MCF 10A (cell line): ENCODE data around the gene PABPN1. TPM values are rescaled to one million over a fixed set of nuclear protein-coding genes. Genes with fewer than 3 reads are reported as not detected.

Experiments used
- BruUV-seq: library from RNA; stranded (reverse); fragments of 400-500 nt; replicated peaks from 2 replicates; lab custom pipeline; 2021; lab: Mats Ljungman, UMichigan
- CTCF ChIA-PET: fragments of 300-600 bp; sonication (Branson Sonifier 250); formaldehyde crosslinking; extraction: SDS; loops from one replicate; lab custom pipeline; 2021; ENCODE audit warnings: antibody characterized with exemption, inconsistent platforms; lab: Yijun Ruan, JAX
- POLR2A ChIA-PET: fragments of 300-600, 350-650 bp; sonication (Branson Sonifier 250); formaldehyde crosslinking; extraction: SDS; loops from one replicate; lab custom pipeline; 2020; ENCODE audit warnings: antibody characterized with exemption, inconsistent platforms; lab: Yijun Ruan, JAX
- DNase-seq: peaks from one replicate; pipeline ENCODE4 v3.0.0-alpha.2; 2018; ENCODE audit not compliant: unreplicated experiment
- H3K27ac Mint-ChIP-seq: one replicate; pipeline ENCODE4 v1.8.0; 2022; ENCODE audit warnings: mild to moderate bottlenecking, low read depth, mixed read lengths; ENCODE audit not compliant: unreplicated experiment
- H3K27me3 Mint-ChIP-seq: one replicate; pipeline ENCODE4 v1.8.0; 2022; ENCODE audit warnings: mixed read lengths; ENCODE audit not compliant: insufficient read depth, unreplicated experiment
- H3K36me3 Mint-ChIP-seq: one replicate; pipeline ENCODE4 v1.8.0; 2022; ENCODE audit warnings: mild to moderate bottlenecking, moderate library complexity, mixed read lengths; ENCODE audit not compliant: insufficient read depth, unreplicated experiment
- H3K4me1 Mint-ChIP-seq: one replicate; pipeline ENCODE4 v1.8.0; 2022; ENCODE audit warnings: mixed read lengths; ENCODE audit not compliant: insufficient read depth, unreplicated experiment
- H3K4me3 Mint-ChIP-seq: one replicate; pipeline ENCODE4 v1.8.0; 2022; ENCODE audit warnings: mild to moderate bottlenecking, moderate library complexity, mixed read lengths; ENCODE audit not compliant: unreplicated experiment
- H3K9me3 Mint-ChIP-seq: one replicate; pipeline ENCODE4 v1.8.0; 2022; ENCODE audit warnings: mixed read lengths; ENCODE audit not compliant: unreplicated experiment
- intact Hi-C: fragments of 100-400 bp; cut with micrococcal nuclease; formaldehyde crosslinking; loops from 2 replicates; pipeline ENCODE4 v1.14.1; 2022
- total RNA-seq: library from RNA; stranded (reverse); gene quantifications from 2 replicates; pipeline ENCODE4 v1.2.3, GENCODE V29; 2022
- TF ChIP-seq, protein P1 (sequence below): fragments of 200-600 bp; IDR thresholded peaks from one replicate; pipeline ENCODE4 v1.8.0; 2022; ENCODE audit warnings: antibody characterized with exemption, mild to moderate bottlenecking; ENCODE audit not compliant: unreplicated experiment

Gene PABPN1
- total RNA-seq, 1 experiment from 2014 or later = 153 TPM

DNA sequence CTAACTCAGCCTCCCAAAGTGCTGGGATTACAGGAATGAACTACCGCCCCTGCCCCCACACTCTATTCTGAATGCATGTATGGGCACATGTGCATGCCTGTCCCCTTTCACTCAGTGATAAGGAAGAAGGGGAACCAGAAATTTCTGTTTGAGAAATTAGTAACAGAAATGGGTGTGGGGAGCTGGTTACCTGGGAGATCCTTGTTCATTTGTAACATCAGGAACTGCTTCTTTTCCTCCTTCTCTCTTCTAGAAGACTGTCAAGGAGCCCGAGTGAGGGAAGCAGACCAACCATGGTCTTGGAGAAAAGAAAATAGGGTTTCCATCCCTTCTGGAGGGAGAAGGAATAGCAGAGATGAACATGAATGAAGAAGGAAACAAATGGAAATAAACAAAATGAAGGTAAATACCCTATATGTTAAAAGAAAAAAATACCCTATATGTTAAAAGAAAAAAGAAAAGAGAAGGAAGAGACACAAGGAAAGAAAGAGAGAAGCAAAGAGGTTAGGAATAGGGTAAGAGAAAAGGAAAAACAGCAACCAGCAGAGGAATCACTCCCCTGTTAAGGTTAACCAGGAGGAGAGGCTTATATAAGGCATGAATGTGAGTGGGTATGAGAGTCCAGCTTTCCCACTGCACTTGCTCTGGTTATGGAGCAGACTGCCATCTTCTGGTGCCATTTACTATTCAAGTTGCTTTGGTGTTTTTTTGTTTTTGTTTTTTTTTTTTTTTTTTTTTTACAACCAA, 21.9 kb upstream of the PABPN1 start:
- DNase-seq = peak; percentile 55
- no peaks in the 10 kb centered on the region for H3K9me3 Mint-ChIP-seq
- H3K4me1 Mint-ChIP-seq = peaks cover 25% of the 10 kb centered on the region
- POLR2A ChIA-PET = interaction anchor here (0.6 to 14.7 kb wide), 6 partner anchors 13 to 267 kb away, joined by 3 to 339 read pairs (median 18); partner anchors contain the start of genes HOMEZ and PABPN1
- no peaks in the 10 kb centered on the region for H3K27me3 Mint-ChIP-seq
- TF ChIP-seq, protein P1, sequence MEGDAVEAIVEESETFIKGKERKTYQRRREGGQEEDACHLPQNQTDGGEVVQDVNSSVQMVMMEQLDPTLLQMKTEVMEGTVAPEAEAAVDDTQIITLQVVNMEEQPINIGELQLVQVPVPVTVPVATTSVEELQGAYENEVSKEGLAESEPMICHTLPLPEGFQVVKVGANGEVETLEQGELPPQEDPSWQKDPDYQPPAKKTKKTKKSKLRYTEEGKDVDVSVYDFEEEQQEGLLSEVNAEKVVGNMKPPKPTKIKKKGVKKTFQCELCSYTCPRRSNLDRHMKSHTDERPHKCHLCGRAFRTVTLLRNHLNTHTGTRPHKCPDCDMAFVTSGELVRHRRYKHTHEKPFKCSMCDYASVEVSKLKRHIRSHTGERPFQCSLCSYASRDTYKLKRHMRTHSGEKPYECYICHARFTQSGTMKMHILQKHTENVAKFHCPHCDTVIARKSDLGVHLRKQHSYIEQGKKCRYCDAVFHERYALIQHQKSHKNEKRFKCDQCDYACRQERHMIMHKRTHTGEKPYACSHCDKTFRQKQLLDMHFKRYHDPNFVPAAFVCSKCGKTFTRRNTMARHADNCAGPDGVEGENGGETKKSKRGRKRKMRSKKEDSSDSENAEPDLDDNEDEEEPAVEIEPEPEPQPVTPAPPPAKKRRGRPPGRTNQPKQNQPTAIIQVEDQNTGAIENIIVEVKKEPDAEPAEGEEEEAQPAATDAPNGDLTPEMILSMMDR = no peak
- CTCF ChIA-PET = interaction anchor here (0.5 to 6.4 kb wide), 12 partner anchors 8 to 247 kb away, joined by 3 to 49 read pairs (median 4); partner anchors contain the start of genes HOMEZ and PABPN1
- BruUV-seq = no TSS peak
- intact Hi-C loops = loop anchor here (1.0 kb wide), 2 partner anchors 34 to 179 kb away; no protein-coding TSS in a partner anchor
- H3K36me3 Mint-ChIP-seq = peaks cover 5% of the 10 kb centered on the region
- H3K27ac Mint-ChIP-seq = peak overlapping the region; percentile 97
- peak overlapping the region; percentile 95 for H3K4me3 Mint-ChIP-seq

DNA sequence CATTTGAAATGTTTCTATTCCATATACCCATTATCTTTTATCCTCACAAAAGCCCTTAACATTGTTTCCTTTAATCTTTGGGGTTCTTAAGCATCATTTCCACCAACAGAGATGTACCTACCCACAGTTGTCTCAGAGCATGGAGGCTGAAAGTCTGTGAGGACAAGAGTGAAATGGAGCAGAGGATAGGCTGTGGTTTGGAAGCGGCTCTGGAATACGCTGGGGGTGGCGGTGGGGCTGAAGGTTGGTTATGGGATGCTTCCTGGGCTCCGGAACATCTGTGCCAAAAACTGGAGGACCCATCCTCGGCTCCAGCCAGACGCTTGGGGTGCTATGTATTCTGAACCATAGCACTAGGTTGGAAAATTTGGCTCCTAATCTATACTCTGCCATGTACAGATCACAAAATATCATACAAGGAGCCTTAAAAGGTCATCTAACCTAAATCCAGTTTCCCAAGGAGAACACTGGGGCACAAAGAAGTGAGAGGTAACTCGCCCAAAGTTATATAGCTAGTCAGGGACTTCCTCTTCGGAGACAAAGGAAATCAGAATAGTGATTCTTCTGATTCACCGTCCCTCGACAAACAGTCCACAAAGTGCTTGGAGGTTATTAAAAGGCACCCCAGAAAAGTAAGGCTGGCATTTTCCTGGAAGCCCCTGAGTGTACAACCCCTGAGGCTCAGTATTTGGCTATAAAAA, 21.1 kb upstream of the PABPN1 start:
- Mint-ChIP-seq H3K4me3 (peak overlapping the region; percentile 95), H3K9me3 (no peaks in the 10 kb centered on the region), H3K27me3 (no peaks in the 10 kb centered on the region), H3K27ac (peak overlapping the region; percentile 97), H3K4me1 (peaks cover 25% of the 10 kb centered on the region), H3K36me3 (peaks cover 10% of the 10 kb centered on the region)
- POLR2A ChIA-PET = interaction anchor here (0.6 to 14.7 kb wide), 10 partner anchors 9 to 814 kb away, joined by 3 to 339 read pairs (median 22); partner anchors contain the start of genes ACIN1, C14orf119, HOMEZ and PABPN1
- no TSS peak for BruUV-seq
- intact Hi-C loops = loop anchor here (1.0 kb wide), 2 partner anchors 35 to 180 kb away; no protein-coding TSS in a partner anchor
- TF ChIP-seq, protein P1 = no peak
- CTCF ChIA-PET = interaction anchor here (0.6 to 6.4 kb wide), 27 partner anchors 9 to 1008 kb away, joined by 3 to 49 read pairs (median 4); partner anchors contain the start of genes ACIN1, CIDEB, HOMEZ and PABPN1
- DNase-seq = no peak

DNA sequence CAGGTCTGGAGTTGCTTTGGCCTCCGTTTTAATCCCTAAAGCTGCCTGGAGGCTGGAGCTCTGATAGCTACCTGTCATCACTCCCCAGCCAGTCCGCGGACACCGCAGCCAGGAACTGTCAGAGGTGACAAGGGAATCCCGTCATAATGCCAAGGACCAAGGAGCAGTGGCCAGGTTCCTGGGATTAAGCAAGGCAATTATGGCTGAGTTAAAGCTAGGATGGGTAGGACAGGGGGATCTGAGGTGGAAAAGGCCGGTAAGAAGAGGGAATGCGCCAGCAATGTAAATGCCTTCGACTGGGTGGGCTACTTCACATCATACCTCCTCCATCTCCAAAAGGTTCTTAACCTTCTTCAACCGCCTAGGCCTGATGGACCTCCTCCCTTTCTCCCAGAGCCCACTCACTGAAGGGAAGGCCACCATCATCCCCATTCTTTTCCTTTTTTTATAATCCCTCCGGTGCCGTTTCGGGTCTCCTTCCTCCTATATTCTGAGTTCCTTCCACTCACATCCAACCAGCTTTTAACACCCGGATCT, 20.5 kb upstream of the PABPN1 start:
- peaks cover 10% of the 10 kb centered on the region for H3K36me3 Mint-ChIP-seq
- no peaks in the 10 kb centered on the region for H3K9me3 Mint-ChIP-seq
- CTCF ChIA-PET = interaction anchor here (0.6 to 6.4 kb wide), 23 partner anchors 10 to 1007 kb away, joined by 3 to 49 read pairs (median 4); partner anchors contain the start of genes ACIN1, CIDEB, HOMEZ and PABPN1
- H3K27me3 Mint-ChIP-seq = no peaks in the 10 kb centered on the region
- DNase-seq = peak; percentile 22
- peak overlapping the region; percentile 97 for H3K27ac Mint-ChIP-seq
- peaks cover 25% of the 10 kb centered on the region for H3K4me1 Mint-ChIP-seq
- intact Hi-C loops = loop anchor here (1.0 kb wide), 1 partner anchor 21 kb away; the partner anchor contains the start of gene PABPN1
- TSS peak; percentile 51 for BruUV-seq
- POLR2A ChIA-PET = interaction anchor here (0.5 to 14.7 kb wide), 16 partner anchors 10 to 813 kb away, joined by 3 to 339 read pairs (median 4); partner anchors contain the start of genes ACIN1, AJUBA, C14orf119 and HAUS4
- TF ChIP-seq, protein P1 = no peak
- peak overlapping the region; percentile 95 for H3K4me3 Mint-ChIP-seq
